ENCODE results near the gene NDUFS2.
A peak's percentile ranks its signal among the peaks of the same experiment; 100 is the strongest.
"Not testable (repeated sequence)": the region's sequence is repeated elsewhere in the genome, so short reads cannot be mapped to it uniquely, and the experiment has no call there.

The NDUFS2 gene

GRCh38 chr1:161222175-161223019, 20.2 kb downstream of the NDUFS2 start:
- DNase-seq, result no peak

- DNase-seq, result no peak
Observed at GRCh38 chr1:161223805-161224694, 21.9 kb downstream of the NDUFS2 start.

DNA sequence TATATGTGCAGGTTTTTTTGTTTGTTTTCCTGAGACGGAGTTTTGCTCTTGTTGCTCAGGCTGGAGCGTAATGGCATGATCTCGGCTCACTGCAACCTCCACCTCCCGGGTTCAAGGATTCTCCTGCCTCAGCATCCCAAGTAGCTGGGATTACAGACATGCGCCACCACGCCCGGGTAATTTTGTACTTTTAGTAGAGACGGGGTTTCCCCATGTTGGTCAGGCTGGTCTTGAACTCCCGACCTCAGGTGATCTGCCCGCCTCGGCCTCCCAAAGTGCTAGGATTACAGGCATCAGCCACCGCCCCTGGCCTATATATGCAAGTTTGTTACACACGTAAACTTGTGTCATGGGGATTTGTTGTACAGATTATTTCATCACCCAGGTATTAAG, 22.5 kb downstream of the NDUFS2 start:
- not testable (repeated sequence) for DNase-seq

DNA sequence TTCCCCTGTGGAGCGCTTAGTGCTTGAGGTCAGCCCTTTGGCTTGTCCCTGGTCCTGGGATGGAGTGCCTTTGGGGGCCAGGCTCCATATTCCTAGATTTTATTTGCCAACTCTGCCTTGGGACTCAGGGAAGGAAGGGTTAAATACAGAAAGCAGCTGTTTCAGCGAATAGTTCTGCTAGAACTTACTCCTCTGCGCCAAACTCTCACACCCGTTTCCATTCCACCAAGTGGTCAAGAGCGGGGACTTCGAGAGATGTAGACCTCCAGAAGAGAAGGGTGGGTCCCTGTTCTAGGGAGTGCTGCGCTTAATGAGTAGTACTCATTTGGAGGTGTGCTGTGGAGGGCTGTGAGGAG, 23.0 kb downstream of the NDUFS2 start:
- no peak for DNase-seq

DNA sequence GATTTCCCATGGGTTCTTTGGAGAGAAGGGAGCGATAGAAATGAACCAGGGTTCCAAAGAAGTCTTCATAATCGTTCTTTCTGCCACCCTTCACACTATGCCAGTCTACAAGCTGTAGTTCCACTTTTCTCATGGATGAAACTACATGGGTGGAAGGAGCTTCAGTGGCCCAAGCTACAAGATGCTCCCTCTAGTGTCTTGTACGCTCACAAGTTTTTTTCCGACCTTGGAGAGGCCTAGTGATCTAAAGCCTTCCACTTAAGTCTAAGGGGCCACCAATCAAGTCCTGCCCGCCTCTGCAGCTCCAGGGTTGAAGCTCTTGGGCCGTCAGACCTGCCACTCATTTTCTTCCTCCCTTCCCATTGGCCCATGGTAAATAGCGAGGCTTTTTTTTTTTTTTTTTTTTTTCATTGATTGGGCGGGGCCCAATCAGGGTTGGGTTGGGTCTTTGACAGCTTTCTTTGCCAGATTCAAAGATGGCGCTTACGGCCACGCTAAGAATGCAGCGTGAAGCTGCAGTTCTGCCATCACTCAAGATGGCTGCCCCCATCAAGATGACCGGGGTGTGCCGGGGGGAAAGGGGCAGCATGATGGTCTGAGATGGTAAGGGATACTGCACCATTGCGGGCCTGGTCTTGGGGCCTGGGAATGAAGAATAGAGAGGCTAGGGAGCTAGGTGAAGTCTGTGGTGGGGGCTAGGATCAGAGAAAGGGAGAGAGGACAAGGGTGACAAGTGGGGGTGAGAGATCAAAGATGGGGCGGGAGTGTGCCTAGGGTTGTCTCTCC, 23.6 kb downstream of the NDUFS2 start, which contains the start of gene TOMM40L:
Gene TOMM40L, plus strand, starts transcription at position 527 of the 786 bp plus-strand sequence. CDS start 430 bp downstream, outside the sequence.
- DNase-seq, result peak; percentile 84 to 91

DNA sequence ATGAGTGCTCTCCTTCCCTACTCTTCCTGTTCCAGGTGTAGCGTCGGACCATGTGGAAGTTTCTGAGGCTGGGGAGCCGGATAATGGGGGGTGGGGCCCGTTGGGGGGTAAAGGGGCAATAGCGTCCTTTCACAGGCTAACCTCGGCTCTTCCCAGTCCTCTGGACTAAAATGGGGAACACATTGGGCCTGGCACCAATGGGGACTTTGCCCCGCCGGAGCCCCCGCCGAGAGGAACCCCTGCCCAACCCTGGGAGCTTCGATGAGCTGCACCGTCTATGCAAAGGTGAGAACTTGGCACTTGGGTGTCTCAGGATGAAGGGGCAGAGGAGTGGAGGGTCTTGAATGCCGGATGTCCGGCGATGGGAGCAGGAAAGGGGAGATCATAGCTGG, 24.1 kb downstream of the NDUFS2 start:
- DNase-seq, result no peak

- no peak for DNase-seq
Observed at GRCh38 chr1:161226759-161227158, 24.6 kb downstream of the NDUFS2 start.

DNA sequence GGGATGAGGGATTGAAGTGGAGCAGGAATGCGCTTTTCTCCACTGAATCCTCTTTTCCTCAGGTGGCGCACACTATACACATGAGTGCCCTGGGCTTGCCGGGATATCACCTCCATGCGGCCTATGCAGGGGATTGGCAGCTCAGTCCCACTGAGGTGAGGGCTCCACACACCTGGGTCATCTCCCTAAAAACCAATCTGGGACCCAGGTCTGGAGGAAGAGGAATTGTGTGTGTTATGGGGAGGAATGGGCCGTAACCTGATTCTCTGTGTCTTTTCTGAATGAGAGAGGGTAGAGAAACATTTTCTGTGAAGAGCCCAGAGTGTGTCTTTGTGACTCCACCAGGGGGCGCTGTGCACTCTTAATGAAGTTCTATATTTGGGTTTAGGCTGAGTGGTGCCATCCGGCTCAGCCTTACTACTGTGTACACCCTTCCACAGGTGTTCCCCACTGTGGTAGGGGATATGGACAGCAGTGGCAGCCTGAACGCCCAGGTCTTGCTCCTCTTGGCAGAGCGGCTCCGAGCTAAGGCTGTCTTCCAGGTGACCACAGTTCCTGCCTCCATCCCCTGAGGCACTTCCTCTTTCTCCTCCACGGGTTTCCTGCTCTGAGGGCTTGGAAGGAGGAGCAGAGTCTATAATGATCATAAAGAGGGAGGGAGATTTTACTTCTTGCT, 25.2 kb downstream of the NDUFS2 start:
- DNase-seq, result peak; percentile 35 to 53

- no peak for DNase-seq
Observed at GRCh38 chr1:161228032-161228431, 25.9 kb downstream of the NDUFS2 start.

- no peak for DNase-seq
Observed at GRCh38 chr1:161229896-161230295, 27.7 kb downstream of the NDUFS2 start.

DNA sequence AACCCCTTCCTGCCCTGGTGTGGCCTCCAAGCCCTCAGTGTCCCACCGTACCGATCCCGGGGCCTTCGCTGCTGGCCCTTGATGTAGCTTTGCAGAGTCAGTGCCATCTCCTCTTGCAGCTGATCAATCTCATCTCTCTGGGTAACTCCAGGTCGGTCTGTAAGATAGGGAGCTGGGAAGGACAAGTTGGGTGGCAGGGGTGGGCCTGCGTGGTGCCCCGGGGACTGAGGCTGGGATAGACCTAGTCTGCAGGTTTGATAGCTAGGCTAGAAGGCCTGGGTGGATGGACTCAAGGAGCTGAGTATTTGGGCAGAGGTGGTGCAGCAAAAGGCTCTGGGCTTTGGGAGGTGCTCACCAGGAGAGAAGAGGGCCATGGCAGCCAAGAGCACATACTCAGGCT, 28.6 kb downstream of the NDUFS2 start:
- no peak for DNase-seq

GRCh38 chr1:161233102-161233501, 30.9 kb downstream of the NDUFS2 start:
- DNase-seq, result no peak

DNA sequence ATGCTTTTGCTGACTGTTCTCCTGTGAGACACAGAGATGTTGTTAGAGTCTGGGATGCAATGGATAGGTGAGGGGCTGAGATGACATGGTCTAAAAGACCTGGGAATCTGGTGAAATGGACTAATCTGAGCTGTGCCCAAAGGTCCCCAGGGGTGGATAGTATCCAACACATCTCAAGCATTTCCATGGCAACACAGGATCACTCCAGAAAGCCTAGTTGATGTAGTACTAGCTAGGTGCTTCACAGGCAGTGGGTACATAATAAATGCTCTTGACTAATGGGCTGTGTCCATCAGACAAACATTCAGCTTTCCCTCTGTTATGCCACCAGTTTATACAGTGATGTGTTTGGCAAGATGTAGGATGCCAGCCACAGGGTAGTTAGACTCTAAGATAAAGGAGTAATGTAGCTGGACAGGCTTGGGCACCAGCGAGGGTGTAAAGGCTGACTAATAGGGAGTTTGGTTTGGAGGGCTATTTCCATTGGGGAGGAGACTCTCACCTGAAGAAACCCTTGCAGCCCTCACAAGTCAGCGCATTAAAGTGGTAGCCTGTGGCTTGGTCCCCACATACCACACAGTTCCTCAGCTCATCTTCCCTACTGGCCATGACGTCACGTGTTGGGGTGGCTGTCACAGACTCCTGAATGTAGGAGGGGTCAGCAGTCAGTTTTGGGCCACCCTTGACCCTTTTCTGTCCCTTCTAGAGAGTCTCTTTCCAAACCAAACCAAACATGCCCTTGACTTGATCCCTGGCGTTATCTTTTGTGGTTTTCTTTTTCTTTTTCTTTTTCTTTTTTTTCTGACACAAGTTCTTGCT, 34.0 kb downstream of the NDUFS2 start:
- no peak for DNase-seq

DNA sequence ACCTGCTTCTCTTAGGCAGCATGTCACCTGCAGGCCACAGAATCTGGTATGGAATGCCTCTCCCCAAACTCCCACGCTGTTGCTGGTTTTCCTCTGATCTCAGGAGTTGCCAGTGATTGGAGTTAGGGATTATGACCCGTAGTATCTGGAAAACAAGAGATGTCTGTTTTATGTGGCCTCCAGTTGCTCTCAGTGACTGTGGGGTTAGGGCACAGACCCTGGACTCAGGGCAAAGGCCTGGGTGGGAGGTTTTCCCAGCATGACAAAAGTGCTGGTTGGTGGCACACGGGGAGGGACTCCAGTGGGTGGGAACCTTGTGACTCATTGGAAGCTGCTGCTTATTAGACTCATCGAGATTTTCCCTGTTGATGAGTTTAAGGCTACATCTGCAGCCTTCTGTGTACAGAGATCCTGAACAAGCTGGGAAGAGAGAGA, 35.9 kb downstream of the NDUFS2 start, which contains the start of gene NR1I3:
Gene NR1I3, minus strand, starts transcription at position 165 of the 435 bp plus-strand sequence. CDS start 1,638 bp downstream, outside the sequence.
- no peak for DNase-seq

DNA sequence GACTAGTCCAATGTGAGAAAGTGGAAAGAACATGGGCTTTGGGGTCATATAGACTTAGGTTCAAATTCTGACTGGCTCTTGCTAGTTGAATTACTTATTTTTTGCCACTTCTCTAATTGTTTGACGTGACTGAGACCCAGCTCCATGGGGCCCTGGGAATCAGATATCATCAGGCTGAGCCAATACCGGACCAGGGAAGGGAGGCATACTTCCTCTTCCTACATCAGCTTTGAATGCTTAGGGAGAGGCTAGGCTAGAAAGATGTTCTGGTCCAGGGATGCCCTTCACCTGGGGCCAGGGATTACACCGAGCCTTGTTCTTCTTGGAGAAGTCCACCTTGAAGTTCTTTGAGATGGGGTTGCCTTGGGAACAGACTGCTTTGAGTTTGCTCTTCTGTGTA, 39.5 kb downstream of the NDUFS2 start:
- no peak for DNase-seq

DNA sequence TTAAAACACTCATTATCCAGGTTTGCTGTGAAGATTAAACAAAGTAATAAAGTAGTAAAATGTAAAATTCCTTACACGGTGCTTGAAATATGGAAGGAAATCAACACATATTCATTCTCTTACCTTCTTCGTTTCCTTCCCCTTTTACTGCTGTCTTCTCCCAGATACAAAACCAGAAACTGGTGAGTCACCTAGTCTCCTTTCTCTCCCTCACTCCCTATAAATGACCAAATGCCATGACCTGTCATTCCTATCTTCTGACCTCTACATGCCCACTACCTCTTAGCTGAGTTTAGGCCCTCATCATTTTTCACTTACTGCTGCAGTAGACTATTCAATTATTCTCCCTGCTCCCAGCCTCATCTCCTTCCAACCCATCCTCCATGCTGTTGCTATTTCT, 40.1 kb downstream of the NDUFS2 start:
- DNase-seq, result no peak

- no peak for DNase-seq
Observed at GRCh38 chr1:161244888-161245287, 42.7 kb downstream of the NDUFS2 start.

DNA sequence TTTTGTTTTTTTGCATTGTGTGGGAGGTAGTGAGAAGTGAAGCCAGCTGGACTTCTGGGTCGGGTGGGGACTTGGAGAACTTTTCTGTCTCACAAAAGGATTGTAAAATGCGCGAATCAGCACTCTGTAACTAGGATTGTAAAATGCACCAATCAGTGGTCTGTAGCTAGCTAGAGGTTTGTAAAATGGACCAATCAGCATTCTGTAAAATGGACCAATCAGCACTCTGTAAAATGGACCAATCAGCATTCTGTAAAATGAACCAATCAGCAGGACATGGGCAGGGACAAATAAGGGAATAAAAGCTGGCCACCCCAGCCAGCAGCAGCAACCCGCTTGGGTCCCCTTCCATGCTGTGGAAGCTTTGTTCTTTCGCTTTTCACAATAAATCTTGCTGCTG, 47.9 kb downstream of the NDUFS2 start:
- DNase-seq, result not testable (repeated sequence)

DNA sequence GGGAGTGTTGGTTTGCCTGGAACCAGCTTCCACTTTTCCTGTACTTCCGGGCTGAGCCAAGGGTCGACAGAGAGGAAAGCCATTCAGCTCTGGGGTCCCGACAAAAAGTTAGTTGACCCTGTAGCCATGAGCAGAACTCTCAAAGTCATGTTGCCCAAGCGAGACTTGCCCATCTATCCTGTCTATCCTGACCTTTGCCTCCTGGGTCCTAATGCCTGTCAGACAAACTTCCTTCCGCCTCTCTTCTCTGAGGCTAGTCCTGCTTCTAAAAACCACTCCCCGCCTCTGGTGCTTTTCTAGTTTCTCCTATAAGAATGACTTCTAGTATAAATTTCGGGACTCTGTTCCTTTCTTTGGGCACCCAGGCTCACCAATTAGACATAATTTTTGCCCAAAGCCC, 48.7 kb downstream of the NDUFS2 start:
- no peak for DNase-seq

GRCh38 chr1:161251579-161251978, 49.4 kb downstream of the NDUFS2 start:
- no peak for DNase-seq

DNA sequence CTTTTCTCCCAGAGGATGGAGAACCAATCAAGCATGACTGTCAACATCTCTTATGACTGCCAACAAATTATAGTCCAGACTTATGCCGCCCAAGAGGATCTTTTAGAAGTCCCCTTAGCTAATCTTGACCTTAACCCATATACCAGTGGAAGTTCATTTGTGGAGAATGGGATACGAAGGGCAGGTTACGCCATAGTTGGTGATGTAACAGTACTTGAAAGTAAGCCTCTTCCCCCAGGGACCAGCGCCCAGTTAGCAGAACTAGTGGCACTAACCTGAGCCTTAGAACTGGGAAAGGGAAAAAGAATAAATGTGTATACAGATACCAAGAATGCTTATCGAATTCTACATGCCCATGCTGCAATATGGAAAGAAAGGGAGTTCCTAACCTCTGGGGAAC, 53.1 kb downstream of the NDUFS2 start:
- DNase-seq, result not testable (repeated sequence)

Measured in NCI-H1930 (cell line).